ENCODE measurements around the gene FOXK1. TPM values are rescaled to one million over a fixed set of nuclear protein-coding genes. Genes with fewer than 3 reads are reported as not detected.

The FOXK1 gene
- total RNA-seq, 2 donors from 2014 or later: 29.6 to 30.8 TPM

GRCh38 chr7:4702961-4703512, 20.9 kb downstream of the FOXK1 start:
- Histone ChIP-seq H3K9ac (ENCODE audit: low read depth in 2 of 2, low read length in 2 of 2) (no peak overlapping the region), H3K4me3 (no peak overlapping the region), H3K36me3 (no peaks in the 10 kb centered on the region), H3K9me3 (no peaks in the 10 kb centered on the region), H3K27ac (no peak overlapping the region), H3K27me3 (no peaks in the 10 kb centered on the region), H3K4me1 (peaks cover 5% of the 10 kb centered on the region)
- no peak for TF ChIP-seq CTCF (IDR thresholded peaks at IDR 0.05)
- intact Hi-C loops (cut with DNase I): no loop called here
- DNase-seq: no peak

GRCh38 chr7:4703532-4703931, 21.4 kb downstream of the FOXK1 start:
- H3K36me3 ChIP-seq: no peaks in the 10 kb centered on the region
- no peak overlapping the region for H3K4me3 ChIP-seq
- no peaks in the 10 kb centered on the region for H3K27me3 ChIP-seq
- DNase-seq: no peak
- H3K27ac ChIP-seq: no peak overlapping the region
- peaks cover 5% of the 10 kb centered on the region for H3K4me1 ChIP-seq
- H3K9ac ChIP-seq (ENCODE audit: low read depth in 2 of 2, low read length in 2 of 2): no peak overlapping the region
- intact Hi-C loops (cut with DNase I): no loop called here
- H3K9me3 ChIP-seq: no peaks in the 10 kb centered on the region
- TF ChIP-seq CTCF (IDR thresholded peaks at IDR 0.05): no peak

- H3K4me1 ChIP-seq: no peaks in the 10 kb centered on the region
- no peak overlapping the region for H3K9ac ChIP-seq (ENCODE audit: low read depth in 2 of 2, low read length in 2 of 2)
- intact Hi-C loops (cut with DNase I): no loop called here
- no peak for TF ChIP-seq CTCF (IDR thresholded peaks at IDR 0.05)
- H3K27ac ChIP-seq: no peak overlapping the region
- DNase-seq: no peak
- H3K27me3 ChIP-seq: no peaks in the 10 kb centered on the region
- no peaks in the 10 kb centered on the region for H3K9me3 ChIP-seq
- no peak overlapping the region for H3K4me3 ChIP-seq
- no peaks in the 10 kb centered on the region for H3K36me3 ChIP-seq
Observed at GRCh38 chr7:4706384-4707216, 24.5 kb downstream of the FOXK1 start.

- no peaks in the 10 kb centered on the region for H3K36me3 ChIP-seq
- TF ChIP-seq CTCF (IDR thresholded peaks at IDR 0.05): no peak
- no peak overlapping the region for H3K4me3 ChIP-seq
- H3K9me3 ChIP-seq: no peaks in the 10 kb centered on the region
- no peaks in the 10 kb centered on the region for H3K27me3 ChIP-seq
- no peak for DNase-seq
- no peak overlapping the region for H3K27ac ChIP-seq
- H3K4me1 ChIP-seq: peaks cover 6% of the 10 kb centered on the region
- H3K9ac ChIP-seq (ENCODE audit: low read depth in 2 of 2, low read length in 2 of 2): no peak overlapping the region
- intact Hi-C loops (cut with DNase I): no loop called here
Observed at GRCh38 chr7:4707217-4707741, 25.2 kb downstream of the FOXK1 start.

GRCh38 chr7:4707980-4708411, 25.9 kb downstream of the FOXK1 start:
- no peak for DNase-seq
- Histone ChIP-seq H3K27me3 (no peaks in the 10 kb centered on the region), H3K27ac (no peak overlapping the region), H3K9me3 (no peaks in the 10 kb centered on the region), H3K4me1 (peaks cover 9% of the 10 kb centered on the region), H3K9ac (ENCODE audit: low read depth in 2 of 2, low read length in 2 of 2) (no peak overlapping the region), H3K36me3 (no peaks in the 10 kb centered on the region), H3K4me3 (no peak overlapping the region)
- no peak for TF ChIP-seq CTCF (IDR thresholded peaks at IDR 0.05)
- intact Hi-C loops (cut with DNase I): no loop called here

Measured in colonic mucosa (tissue), 4 donors.